CD4-positive, alpha-beta memory T cell (primary cell): ENCODE results near the gene CORT. TPM values are rescaled to one million over a fixed set of nuclear protein-coding genes. Genes with fewer than 3 reads are reported as not detected.

Experiments used
- CTCF ChIA-PET: fragments of 350-600 bp; sonication (Branson Sonifier 250); formaldehyde crosslinking; loops from one replicate; lab custom pipeline; 2021; ENCODE audit warnings: inconsistent platforms; ENCODE audit not compliant: partially characterized antibody; lab: Charles Lee
- POLR2A ChIA-PET: fragments of 350-600 bp; sonication (Branson Sonifier 250); formaldehyde crosslinking; loops from one replicate; lab custom pipeline; 2021; ENCODE audit not compliant: partially characterized antibody; lab: Charles Lee
- DNase-seq, 5 donors: peaks; one replicate each; pipeline versions ENCODE4 v3.0.0 to v3.0.0-alpha.2; 2020 to 2022; ENCODE audit warnings: mixed read lengths in 1 of 5
- H3K27ac ChIP-seq: one replicate; pipeline ENCODE4 v1.7.0; 2013; ENCODE audit warnings: low read depth, low read length
- H3K27me3 ChIP-seq: 2 replicates; pipeline ENCODE4 v1.7.0; 2013; ENCODE audit warnings: mild to moderate bottlenecking, low read length, moderate library complexity; ENCODE audit not compliant: insufficient read depth
- H3K36me3 ChIP-seq: 2 replicates; pipeline ENCODE4 v1.7.0; 2013; ENCODE audit warnings: mild to moderate bottlenecking, low read length, moderate library complexity; ENCODE audit not compliant: insufficient read depth
- H3K4me1 ChIP-seq: 2 replicates; pipeline ENCODE4 v1.7.0; 2013; ENCODE audit warnings: mild to moderate bottlenecking, low read length, moderate library complexity; ENCODE audit not compliant: insufficient read depth
- H3K4me3 ChIP-seq, 2 donors: one replicate each; pipeline ENCODE4 v1.7.0; 2013; ENCODE audit warnings: low read length in 2 of 2, mild to moderate bottlenecking in 1 of 2
- H3K9me3 ChIP-seq, 2 donors: one replicate each; pipeline ENCODE4 v1.7.0; 2013; ENCODE audit warnings: low read length in 2 of 2, control low read depth in 1 of 2; ENCODE audit not compliant: control insufficient read depth in 1 of 2
- H3K27ac Mint-ChIP-seq, 7 donors: one replicate each; pipeline ENCODE4 v1.8.0; 2020 to 2021; ENCODE audit warnings: mixed read lengths in 7 of 7, mild to moderate bottlenecking in 6 of 7, inconsistent platforms in 3 of 7, moderate library complexity in 3 of 7
- H3K27me3 Mint-ChIP-seq, 2 donors: one replicate each; pipeline ENCODE4 v1.8.0; 2020 to 2021; ENCODE audit warnings: mixed read lengths in 2 of 2
- H3K36me3 Mint-ChIP-seq, 2 donors: one replicate each; pipeline ENCODE4 v1.8.0; 2020 to 2021; ENCODE audit warnings: mixed read lengths in 2 of 2, inconsistent platforms in 1 of 2, mild to moderate bottlenecking in 1 of 2
- H3K4me1 Mint-ChIP-seq, 4 donors: one replicate each; pipeline ENCODE4 v1.8.0; 2020 to 2021; ENCODE audit warnings: mixed read lengths in 4 of 4, mild to moderate bottlenecking in 1 of 4
- H3K4me3 Mint-ChIP-seq, 8 donors: one replicate each; pipeline ENCODE4 v1.8.0; 2020 to 2021; ENCODE audit warnings: mixed read lengths in 8 of 8, mild to moderate bottlenecking in 7 of 8, moderate library complexity in 6 of 8, inconsistent platforms in 3 of 8
- H3K9me3 Mint-ChIP-seq, 8 donors: one replicate each; pipeline ENCODE4 v1.8.0; 2020 to 2021; ENCODE audit warnings: mixed read lengths in 8 of 8, mild to moderate bottlenecking in 5 of 8, inconsistent platforms in 3 of 8, moderate library complexity in 1 of 8
- intact Hi-C: fragments of 100-400 bp; cut with micrococcal nuclease; formaldehyde crosslinking; loops from one replicate; pipeline ENCODE4 v1.15.1; 2023
- polyA plus RNA-seq, 2 donors: library from polyadenylated mRNA; unstranded; fragments of 300-500 nt; fragmentation: Illumina TruSeq; gene quantifications; one replicate each; pipeline ENCODE4 v1.2.3, GENCODE V29; 2021
- total RNA-seq, 2 experiments: library from RNA; stranded (reverse); gene quantifications; one replicate each; pipeline ENCODE4 v1.2.3, GENCODE V29; 2021

Gene CORT
- total and polyA plus RNA-seq, 4 experiments from 2014 or later, result not detected

DNA sequence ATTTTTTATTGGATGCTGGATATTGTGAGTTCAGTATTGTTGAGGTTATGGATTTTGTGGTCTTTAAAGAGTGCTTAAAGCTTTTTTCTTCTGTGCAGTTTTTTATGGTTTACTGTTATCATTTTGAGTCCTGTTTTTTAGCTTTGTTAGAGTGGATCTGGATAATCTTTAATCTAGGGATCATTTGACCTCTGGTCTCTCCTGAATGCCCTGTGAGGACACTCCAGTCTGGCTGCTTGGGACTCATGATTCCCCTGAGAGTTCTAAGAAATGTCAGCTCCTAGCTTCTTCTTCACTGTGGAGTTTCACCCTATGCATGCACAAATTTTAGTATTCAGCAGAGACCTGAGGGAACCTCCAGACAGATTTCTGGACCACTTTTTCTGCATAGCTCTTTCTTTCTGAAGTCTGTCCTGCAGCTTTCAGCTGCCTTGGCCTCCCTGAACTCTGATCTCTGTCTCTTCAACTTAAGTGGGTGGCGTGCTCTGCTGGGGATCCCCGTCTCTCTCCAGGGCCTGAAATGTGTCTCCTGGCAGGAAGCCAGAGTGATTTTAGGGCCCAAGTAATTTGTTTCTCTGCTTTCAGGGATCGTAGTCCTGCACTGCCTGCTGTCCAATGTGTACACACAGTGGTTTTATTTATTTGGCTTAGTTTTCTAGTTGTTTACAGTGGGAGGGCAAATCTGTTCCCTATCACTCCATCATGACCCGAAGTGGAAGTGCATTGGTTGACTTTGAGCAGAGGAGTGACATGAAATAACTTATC, 39.6 kb downstream of the CORT start:
- Mint-ChIP-seq H3K27ac (peak overlapping the region in 1 of 7 donors; percentile 13), H3K4me1 (peaks cover 5 to 14% (median 7%) of the 10 kb centered on the region in 4 donors), H3K36me3 (peaks cover 16 to 21% of the 10 kb centered on the region in 2 donors), H3K9me3 (no peaks in the 10 kb centered on the region), H3K27me3 (no peaks in the 10 kb centered on the region), H3K4me3 (no peak overlapping the region)
- ChIA-PET CTCF (interaction anchor here (1.1 kb wide), 1 partner anchor 60 kb away, joined by 4 read pairs; no protein-coding TSS in a partner anchor), POLR2A (no interaction called here)
- no peaks in the 10 kb centered on the region for H3K9me3 ChIP-seq
- H3K4me1 ChIP-seq, result no peaks in the 10 kb centered on the region
- DNase-seq, result no peak
- peaks cover 4% of the 10 kb centered on the region for H3K36me3 ChIP-seq
- no peak overlapping the region for H3K27ac ChIP-seq
- no peaks in the 10 kb centered on the region for H3K27me3 ChIP-seq
- intact Hi-C loops, result loop anchor here (5.0 kb wide), 1 partner anchor 112 kb away; no protein-coding TSS in a partner anchor
- H3K4me3 ChIP-seq, result no peak overlapping the region

DNA sequence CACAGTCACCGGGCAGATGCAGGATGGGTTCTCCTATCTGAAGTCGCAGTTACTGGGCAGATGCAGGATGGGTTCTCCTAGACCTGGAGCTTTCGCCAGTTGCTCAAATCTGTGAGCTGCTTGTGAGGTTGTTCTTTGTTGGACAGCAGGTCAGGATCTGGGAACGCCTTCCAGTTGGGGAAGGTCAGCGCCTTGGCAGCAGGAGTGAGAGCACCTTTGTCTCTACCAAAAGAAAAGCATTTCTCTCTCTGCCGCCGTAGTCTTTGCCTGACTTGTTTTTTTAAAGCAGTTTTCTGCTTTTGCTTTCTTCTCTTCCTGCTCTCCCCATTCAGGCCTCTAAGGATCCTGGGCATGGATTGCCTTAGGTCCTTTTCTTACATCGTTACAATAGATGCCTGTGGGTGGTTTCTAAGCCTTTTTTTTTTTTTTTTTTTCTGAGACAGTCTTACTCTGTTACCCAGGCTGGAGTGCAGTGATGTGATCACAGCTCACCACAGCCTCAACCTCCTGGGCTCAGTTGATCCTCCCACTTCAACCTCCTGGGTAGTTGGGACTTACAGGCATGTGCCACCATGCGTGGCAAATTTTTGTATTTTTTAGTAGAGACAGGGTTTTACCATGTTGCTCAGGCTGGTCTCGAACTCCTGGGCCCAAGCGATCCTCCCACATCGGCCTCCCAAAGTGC, 40.6 kb downstream of the CORT start:
- Mint-ChIP-seq H3K4me3 (no peak overlapping the region), H3K27me3 (no peaks in the 10 kb centered on the region), H3K4me1 (peaks cover 10 to 19% (median 12%) of the 10 kb centered on the region in 4 donors), H3K9me3 (no peaks in the 10 kb centered on the region), H3K27ac (peak overlapping the region in 1 of 7 donors; percentile 17), H3K36me3 (peaks cover 14% of the 10 kb centered on the region in 2 donors)
- ChIA-PET CTCF (interaction anchor here (6.2 to 9.4 kb wide), 2 partner anchors 15 to 61 kb away, joined by 76 to 111 read pairs; partner anchors contain the start of gene CENPS), POLR2A (no interaction called here)
- no peaks in the 10 kb centered on the region for H3K27me3 ChIP-seq
- DNase-seq, result no peak
- no peak overlapping the region for H3K27ac ChIP-seq
- H3K4me1 ChIP-seq, result peaks cover 7% of the 10 kb centered on the region
- no peak overlapping the region for H3K4me3 ChIP-seq
- H3K9me3 ChIP-seq, result no peaks in the 10 kb centered on the region
- peaks cover 4% of the 10 kb centered on the region for H3K36me3 ChIP-seq
- intact Hi-C loops, result loop anchor here (5.0 kb wide), 1 partner anchor 113 kb away; no protein-coding TSS in a partner anchor

- Histone ChIP-seq H3K27me3 (no peaks in the 10 kb centered on the region), H3K9me3 (no peaks in the 10 kb centered on the region), H3K36me3 (peaks cover 1% of the 10 kb centered on the region), H3K27ac (no peak overlapping the region), H3K4me1 (peaks cover 21% of the 10 kb centered on the region), H3K4me3 (peak overlapping the region in 1 of 2 donors; percentile 77)
- no peaks in the 10 kb centered on the region for H3K27me3 Mint-ChIP-seq
- H3K9me3 Mint-ChIP-seq, result no peaks in the 10 kb centered on the region
- H3K4me3 Mint-ChIP-seq, result peak overlapping the region in 4 of 8 donors; percentile 49 to 90 (median 88)
- DNase-seq, result no peak
- H3K4me1 Mint-ChIP-seq, result peaks cover 20 to 33% (median 28%) of the 10 kb centered on the region in 4 donors
- peak overlapping the region in 4 of 7 donors; percentile 58 to 96 (median 94) for H3K27ac Mint-ChIP-seq
- ChIA-PET CTCF (interaction anchor here (0.7 to 9.4 kb wide), 32 partner anchors 9 to 450 kb away, joined by 3 to 111 read pairs (median 6); partner anchors contain the start of genes CENPS, DFFA and PEX14), POLR2A (interaction anchor here (1.1 to 3.9 kb wide), 5 partner anchors 13 to 372 kb away, joined by 4 to 28 read pairs (median 10); partner anchors contain the start of genes CENPS and KIF1B)
- intact Hi-C loops, result loop anchor here (1.0 to 5.0 kb wide), 2 partner anchors 64 to 117 kb away; partner anchors contain the start of gene CENPS
- peaks cover 7 to 14% of the 10 kb centered on the region in 2 donors for H3K36me3 Mint-ChIP-seq
Measured at GRCh38 chr1:10494418-10494753, 44.6 kb downstream of the CORT start.

- peak overlapping the region; percentile 77 to 88 for H3K4me3 ChIP-seq
- no peaks in the 10 kb centered on the region for H3K27me3 ChIP-seq
- intact Hi-C loops, result loop anchor here (1.0 to 5.0 kb wide), 6 partner anchors 16 to 447 kb away; partner anchors contain the start of gene CENPS
- Mint-ChIP-seq H3K27ac (peak overlapping the region; percentile 58 to 96 (median 93)), H3K4me1 (peaks cover 21 to 36% (median 29%) of the 10 kb centered on the region in 4 donors), H3K27me3 (no peaks in the 10 kb centered on the region), H3K36me3 (peaks cover 2 to 10% of the 10 kb centered on the region in 2 donors), H3K4me3 (peak overlapping the region; percentile 82 to 92 (median 88)), H3K9me3 (no peaks in the 10 kb centered on the region)
- no peaks in the 10 kb centered on the region for H3K36me3 ChIP-seq
- H3K4me1 ChIP-seq, result peaks cover 21% of the 10 kb centered on the region
- H3K27ac ChIP-seq, result peak overlapping the region; percentile 53
- peak; percentile 71 to 75 (median 75) for DNase-seq
- CTCF ChIA-PET, result interaction anchor here (0.7 to 9.4 kb wide), 38 partner anchors 9 to 449 kb away, joined by 3 to 111 read pairs (median 4); partner anchors contain the start of genes CENPS, DFFA and PEX14
- H3K9me3 ChIP-seq, result no peaks in the 10 kb centered on the region
- POLR2A ChIA-PET, result interaction anchor here (0.8 to 3.9 kb wide), 10 partner anchors 9 to 415 kb away, joined by 3 to 28 read pairs (median 4); partner anchors contain the start of genes CENPS and KIF1B
Measured at GRCh38 chr1:10494754-10495474, 45.1 kb downstream of the CORT start.

DNA sequence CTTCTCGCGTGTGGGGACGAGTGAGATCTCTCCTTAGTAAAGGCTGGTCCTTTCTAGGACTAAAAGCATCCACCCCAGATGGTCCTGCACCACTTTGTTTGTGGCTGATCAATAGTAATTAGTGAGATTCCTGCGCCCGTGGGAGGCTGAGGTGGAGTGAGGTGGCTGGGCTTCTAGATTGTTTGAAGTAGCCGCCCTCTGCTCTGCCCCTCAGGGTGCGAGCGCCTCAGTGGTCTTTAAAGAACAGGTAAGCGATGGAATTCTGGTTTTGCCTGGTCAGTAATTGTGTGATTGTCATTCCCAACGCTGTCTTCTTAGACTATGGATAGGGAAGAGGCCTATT, 45.6 kb downstream of the CORT start:
- peak overlapping the region; percentile 58 to 96 (median 93) for H3K27ac Mint-ChIP-seq

DNA sequence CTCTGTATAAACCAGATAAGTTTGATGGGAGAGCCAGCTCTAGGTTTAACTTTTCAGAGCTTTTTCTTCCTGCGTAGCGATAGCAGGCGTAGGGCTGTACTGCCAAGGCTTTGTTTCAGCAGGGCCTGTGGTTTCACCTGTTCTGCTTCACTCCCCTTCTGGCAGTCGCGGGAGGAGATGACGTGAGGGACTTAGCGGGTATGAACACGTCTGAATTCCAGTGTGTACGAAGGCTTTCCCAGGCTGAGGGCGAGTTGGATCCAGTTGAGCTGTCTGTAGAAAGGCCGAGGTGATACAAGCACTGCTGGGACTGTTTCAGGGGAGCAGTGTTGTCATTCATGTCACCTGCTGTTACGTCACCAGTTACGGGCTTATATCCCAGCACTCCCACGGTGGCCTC, 46.1 kb downstream of the CORT start:
- peak overlapping the region; percentile 53 for H3K27ac ChIP-seq
- no peaks in the 10 kb centered on the region for H3K9me3 Mint-ChIP-seq
- H3K36me3 ChIP-seq, result no peaks in the 10 kb centered on the region
- peak overlapping the region; percentile 39 to 90 (median 86) for H3K4me3 Mint-ChIP-seq
- no peaks in the 10 kb centered on the region for H3K9me3 ChIP-seq
- ChIA-PET CTCF (interaction anchor here (0.5 to 9.4 kb wide), 8 partner anchors 9 to 924 kb away, joined by 3 to 111 read pairs (median 28); partner anchors contain the start of gene CENPS), POLR2A (interaction anchor here (1.1 to 3.9 kb wide), 5 partner anchors 13 to 370 kb away, joined by 3 to 28 read pairs (median 10); partner anchors contain the start of gene CENPS)
- peaks cover 0 to 9% of the 10 kb centered on the region in 2 donors for H3K36me3 Mint-ChIP-seq
- H3K27me3 Mint-ChIP-seq, result no peaks in the 10 kb centered on the region
- peak overlapping the region in 6 of 7 donors; percentile 35 to 93 (median 84) for H3K27ac Mint-ChIP-seq
- intact Hi-C loops, result loop anchor here (1.0 kb wide), 4 partner anchors 15 to 446 kb away; no protein-coding TSS in a partner anchor
- H3K27me3 ChIP-seq, result no peaks in the 10 kb centered on the region
- H3K4me1 Mint-ChIP-seq, result peaks cover 21 to 37% (median 29%) of the 10 kb centered on the region in 4 donors
- peaks cover 21% of the 10 kb centered on the region for H3K4me1 ChIP-seq
- H3K4me3 ChIP-seq, result no peak overlapping the region
- DNase-seq, result peak in 2 of 5 donors; percentile 21 to 49

More for the DNA sequence above, 45.6 kb downstream of the CORT start:
- intact Hi-C loops, result loop anchor here (1.0 kb wide), 4 partner anchors 16 to 447 kb away; no protein-coding TSS in a partner anchor
- H3K9me3 Mint-ChIP-seq, result no peaks in the 10 kb centered on the region
- Histone ChIP-seq H3K9me3 (no peaks in the 10 kb centered on the region), H3K27ac (peak overlapping the region; percentile 53), H3K27me3 (no peaks in the 10 kb centered on the region), H3K4me3 (peak overlapping the region in 1 of 2 donors; percentile 77), H3K4me1 (peaks cover 21% of the 10 kb centered on the region), H3K36me3 (no peaks in the 10 kb centered on the region)
- ChIA-PET POLR2A (interaction anchor here (0.8 to 3.9 kb wide), 9 partner anchors 8 to 415 kb away, joined by 3 to 28 read pairs (median 4); partner anchors contain the start of gene CENPS), CTCF (interaction anchor here (0.8 to 9.4 kb wide), 24 partner anchors 10 to 449 kb away, joined by 3 to 111 read pairs (median 5); partner anchors contain the start of genes CENPS and PEX14)
- no peaks in the 10 kb centered on the region for H3K27me3 Mint-ChIP-seq
- H3K36me3 Mint-ChIP-seq, result peaks cover 0 to 9% of the 10 kb centered on the region in 2 donors
- peak overlapping the region; percentile 82 to 92 (median 88) for H3K4me3 Mint-ChIP-seq
- no peak for DNase-seq
- H3K4me1 Mint-ChIP-seq, result peaks cover 21 to 37% (median 29%) of the 10 kb centered on the region in 4 donors
